Tibial nerve (tissue), 4 donors: Measurements from ENCODE around the gene CLIP2. TPM values are rescaled to one million over a fixed set of nuclear protein-coding genes. Genes with fewer than 3 reads are reported as not detected.
"Not testable (repeated sequence)": the region's sequence is repeated elsewhere in the genome, so short reads cannot be mapped to it uniquely, and the experiment has no call there.

Experiments
- DNase-seq, 2 donors: peaks; one replicate each; pipeline ENCODE4 v3.0.0-alpha.2; 2019; ENCODE audit warnings: low spot score in 2 of 2
- H3K27ac ChIP-seq, 4 donors: fragments of 200-600 bp; sonication (generic) in 3 of 4; one replicate each; pipeline ENCODE4 v1.5.1; 2017 to 2019; ENCODE audit warnings: mild to moderate bottlenecking in 1 of 4
- H3K27me3 ChIP-seq, 2 donors: fragments of 200-600 bp; sonication (generic) in 1 of 2; one replicate each; pipeline versions ENCODE4 v1.5.1 to v1.6.0; 2017 to 2019
- H3K36me3 ChIP-seq, 3 donors: fragments of 200-600 bp; sonication (generic); one replicate each; pipeline ENCODE4 v1.5.1; 2018 to 2019
- H3K4me1 ChIP-seq, 4 donors: fragments of 200-600 bp; sonication (generic) in 3 of 4; one replicate each; pipeline ENCODE4 v1.5.1; 2017 to 2019
- H3K4me3 ChIP-seq, 4 donors: fragments of 200-600 bp; sonication (generic) in 3 of 4; one replicate each; pipeline ENCODE4 v1.5.1; 2017 to 2019; ENCODE audit warnings: mild to moderate bottlenecking in 1 of 4, moderate library complexity in 1 of 4
- H3K9me3 ChIP-seq, 4 donors: fragments of 200-600 bp; sonication (generic) in 3 of 4; one replicate each; pipeline ENCODE4 v1.5.1; 2017 to 2019
- EP300 ChIP-seq, 2 donors: sonication (generic); formaldehyde crosslinking; IDR thresholded peaks; one replicate each; pipeline ENCODE4 v1.6.1; 2017; ENCODE audit warnings: antibody characterized with exemption in 2 of 2, mild to moderate bottlenecking in 1 of 2
- POLR2A ChIP-seq, 2 donors: fragments of 450-650 bp; IDR thresholded peaks; one replicate each; pipeline ENCODE4 v1.6.1; 2017; ENCODE audit warnings: antibody characterized with exemption in 2 of 2, mild to moderate bottlenecking in 2 of 2, moderate library complexity in 2 of 2
- WGBS, 2 donors: methylation state at CpG; one replicate each; pipeline ENCODE4 v1.1.5; 2018; 5-methylcytosine and 5-hydroxymethylcytosine counted together
- total RNA-seq, 4 donors: library from RNA; depleted of rRNA; stranded (reverse); fragments of >200 nt; gene quantifications; one replicate each; pipeline ENCODE4 v1.1.0, GENCODE V29; 2016
- TF ChIP-seq, protein P1 (sequence below), 5 experiments: fragments of 200-600 bp in 3 of 5; fragments of 450-650 bp in 2 of 5; sonication (generic) in 3 of 5; IDR thresholded peaks; one replicate each; pipeline ENCODE4 v1.5.1; 2016 to 2019; ENCODE audit warnings: antibody characterized with exemption in 5 of 5, mild to moderate bottlenecking in 3 of 5, moderate library complexity in 2 of 5

The CLIP2 gene
- total RNA-seq, 4 donors from 2014 or later: 42.0 to 48.3 (median 46.3) TPM

DNA sequence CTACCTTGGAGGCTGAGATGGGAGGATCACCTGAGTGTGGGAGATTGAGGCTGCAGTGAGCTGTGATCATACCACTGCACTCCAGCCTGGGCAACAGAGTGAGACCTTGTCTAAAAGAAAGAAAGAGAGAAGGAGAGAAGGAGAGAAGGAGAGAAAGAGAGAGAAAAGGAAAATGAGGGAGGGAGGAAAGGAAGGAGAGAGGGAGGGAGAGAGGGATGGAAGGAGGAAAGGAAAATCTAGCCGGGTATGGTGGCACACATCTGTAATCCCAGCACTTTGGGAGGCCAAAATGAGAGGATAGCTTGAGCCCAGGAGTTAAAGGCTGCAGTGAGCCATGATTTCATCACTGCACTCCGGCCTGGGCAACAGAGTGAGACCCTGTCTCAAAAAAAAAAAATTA, 121.6 kb downstream of the CLIP2 start:
- peaks cover 0 to 6% (median 0%) of the 10 kb centered on the region in 3 donors for H3K36me3 ChIP-seq
- no peak overlapping the region for H3K4me3 ChIP-seq
- WGBS, 2 donors: 70 to 77% methylated on average over 2 of the region's 2 CpGs
- DNase-seq: no peak
- TF ChIP-seq, protein P1, sequence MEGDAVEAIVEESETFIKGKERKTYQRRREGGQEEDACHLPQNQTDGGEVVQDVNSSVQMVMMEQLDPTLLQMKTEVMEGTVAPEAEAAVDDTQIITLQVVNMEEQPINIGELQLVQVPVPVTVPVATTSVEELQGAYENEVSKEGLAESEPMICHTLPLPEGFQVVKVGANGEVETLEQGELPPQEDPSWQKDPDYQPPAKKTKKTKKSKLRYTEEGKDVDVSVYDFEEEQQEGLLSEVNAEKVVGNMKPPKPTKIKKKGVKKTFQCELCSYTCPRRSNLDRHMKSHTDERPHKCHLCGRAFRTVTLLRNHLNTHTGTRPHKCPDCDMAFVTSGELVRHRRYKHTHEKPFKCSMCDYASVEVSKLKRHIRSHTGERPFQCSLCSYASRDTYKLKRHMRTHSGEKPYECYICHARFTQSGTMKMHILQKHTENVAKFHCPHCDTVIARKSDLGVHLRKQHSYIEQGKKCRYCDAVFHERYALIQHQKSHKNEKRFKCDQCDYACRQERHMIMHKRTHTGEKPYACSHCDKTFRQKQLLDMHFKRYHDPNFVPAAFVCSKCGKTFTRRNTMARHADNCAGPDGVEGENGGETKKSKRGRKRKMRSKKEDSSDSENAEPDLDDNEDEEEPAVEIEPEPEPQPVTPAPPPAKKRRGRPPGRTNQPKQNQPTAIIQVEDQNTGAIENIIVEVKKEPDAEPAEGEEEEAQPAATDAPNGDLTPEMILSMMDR (IDR thresholded peaks at IDR 0.05): no peak
- no peak for TF ChIP-seq POLR2A (IDR thresholded peaks at IDR 0.05)
- TF ChIP-seq EP300 (IDR thresholded peaks at IDR 0.05): no peak
- H3K9me3 ChIP-seq: no peaks in the 10 kb centered on the region
- no peaks in the 10 kb centered on the region for H3K4me1 ChIP-seq
- H3K27me3 ChIP-seq: no peaks in the 10 kb centered on the region
- H3K27ac ChIP-seq: no peak overlapping the region

DNA sequence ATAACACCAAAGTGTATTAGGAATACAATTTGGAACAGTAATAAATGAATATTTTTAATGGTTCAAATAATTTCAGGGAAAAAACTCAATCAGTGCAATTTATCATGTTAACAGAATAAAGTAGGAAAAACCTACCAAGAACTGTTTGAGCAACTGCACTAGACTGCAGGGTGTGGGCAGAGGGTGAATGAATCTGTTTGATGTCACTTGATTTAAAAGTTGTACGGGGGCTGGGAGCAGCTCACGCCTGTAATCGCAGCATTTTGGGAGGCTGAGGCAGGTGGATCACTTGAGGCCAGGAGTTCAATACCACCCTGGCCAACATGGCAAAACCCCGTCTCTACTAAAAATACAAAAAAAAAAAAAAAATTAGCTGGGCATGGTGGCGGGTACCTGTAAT, 122.4 kb downstream of the CLIP2 start:
- DNase-seq: not testable (repeated sequence)

DNA sequence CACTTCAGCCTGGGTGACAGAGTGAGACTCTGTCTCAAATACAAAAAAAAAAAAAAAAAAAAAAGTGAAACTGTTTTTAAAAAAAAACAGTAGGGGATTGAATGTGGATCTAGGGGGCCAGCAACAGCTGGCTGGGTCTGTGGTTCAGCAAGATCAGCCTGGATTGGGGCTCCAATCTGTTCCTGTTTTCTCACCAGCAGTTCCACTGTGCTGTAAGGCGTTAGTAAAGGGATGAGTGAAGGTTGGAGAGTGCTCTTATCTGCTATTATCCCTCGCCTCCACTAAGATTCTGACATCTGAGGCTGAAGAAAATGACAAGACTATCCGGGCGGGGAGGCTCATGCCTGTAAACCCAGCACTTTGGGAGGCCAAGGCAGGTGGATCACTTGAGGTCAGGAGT, 122.8 kb downstream of the CLIP2 start:
- Histone ChIP-seq H3K4me3 (no peak overlapping the region), H3K36me3 (no peaks in the 10 kb centered on the region), H3K27me3 (no peaks in the 10 kb centered on the region), H3K9me3 (no peaks in the 10 kb centered on the region), H3K27ac (no peak overlapping the region), H3K4me1 (no peaks in the 10 kb centered on the region)
- no peak for DNase-seq
- TF ChIP-seq, protein P1 (IDR thresholded peaks at IDR 0.05): no peak
- TF ChIP-seq POLR2A (IDR thresholded peaks at IDR 0.05) (no peak), EP300 (IDR thresholded peaks at IDR 0.05) (no peak)
- 51 to 57% methylated on average over 4 of the region's 4 CpGs for WGBS, 2 donors

More for the DNA sequence above, 122.4 kb downstream of the CLIP2 start:
- H3K27me3 ChIP-seq, H3K36me3 ChIP-seq, H3K27ac ChIP-seq, H3K4me3 ChIP-seq, H3K9me3 ChIP-seq, H3K4me1 ChIP-seq: not testable (repeated sequence)
- WGBS, 2 donors: 71 to 74% methylated on average over 5 of the region's 5 CpGs

DNA sequence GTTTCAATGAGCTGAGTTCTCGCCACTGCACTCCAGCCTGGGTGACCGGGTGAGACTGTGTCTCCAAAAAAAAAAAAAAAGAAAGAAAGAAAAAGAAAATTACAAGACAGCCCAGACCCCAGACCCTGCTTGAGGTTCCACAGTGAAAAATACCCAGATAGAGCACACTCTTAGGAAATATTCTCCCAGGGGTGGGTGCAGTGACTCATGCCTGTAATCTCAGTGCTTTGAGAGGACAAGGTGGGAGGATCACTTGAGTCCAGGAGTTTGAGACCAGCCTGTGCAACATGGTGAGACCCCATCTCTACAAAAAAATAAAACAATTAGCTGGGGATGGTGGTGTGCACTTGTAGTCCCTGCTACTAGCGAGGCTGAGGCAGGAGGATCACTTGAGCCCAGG, 123.4 kb downstream of the CLIP2 start:
- Histone ChIP-seq H3K27me3 (no peaks in the 10 kb centered on the region), H3K27ac (no peak overlapping the region), H3K4me1 (peaks cover 0 to 5% (median 0%) of the 10 kb centered on the region in 4 donors), H3K9me3 (no peaks in the 10 kb centered on the region), H3K4me3 (no peak overlapping the region), H3K36me3 (no peaks in the 10 kb centered on the region)
- DNase-seq: no peak
- TF ChIP-seq EP300 (IDR thresholded peaks at IDR 0.05) (no peak), POLR2A (IDR thresholded peaks at IDR 0.05) (no peak)
- TF ChIP-seq, protein P1 (IDR thresholded peaks at IDR 0.05): no peak
- 82% methylated on average over 3 of the region's 3 CpGs for whole genome bisulfite sequencing, 2 donors

DNA sequence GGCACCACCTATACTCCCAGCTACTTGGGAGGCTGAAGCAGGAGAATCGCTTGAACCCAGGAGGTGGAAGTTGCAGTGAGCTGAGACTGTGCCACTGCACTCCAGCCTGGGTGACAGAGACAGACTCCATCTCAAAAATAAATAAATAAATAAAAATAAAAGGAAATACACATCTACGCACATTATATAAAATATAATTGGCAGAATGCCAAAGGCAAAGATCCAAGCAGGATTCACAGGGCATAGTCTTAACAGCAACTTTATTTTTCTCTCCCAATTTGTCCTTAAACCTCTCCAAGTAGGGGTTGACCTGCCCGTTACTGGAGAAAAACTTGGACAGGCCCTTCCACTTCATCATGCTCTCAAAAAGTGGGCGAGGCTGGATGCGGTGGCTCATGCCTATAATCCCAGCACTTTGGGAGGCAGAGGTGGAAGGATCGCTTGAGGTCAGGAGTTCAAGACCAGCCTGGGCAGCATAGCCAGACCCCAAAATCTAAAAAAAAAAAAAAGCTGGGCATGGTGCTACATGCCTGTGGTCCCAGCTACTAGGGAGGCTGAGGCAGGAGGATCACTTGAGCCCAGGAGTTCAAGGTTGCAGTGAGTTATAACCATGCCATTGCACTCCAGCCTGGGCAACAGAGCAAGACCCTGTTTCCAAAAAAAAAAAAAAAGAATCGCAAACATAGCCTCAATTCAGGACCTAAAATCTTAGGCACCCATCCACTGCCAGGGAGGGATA, 125.6 kb downstream of the CLIP2 start:
- H3K36me3 ChIP-seq, H3K27me3 ChIP-seq, H3K9me3 ChIP-seq, H3K27ac ChIP-seq, DNase-seq, H3K4me1 ChIP-seq, H3K4me3 ChIP-seq: not testable (repeated sequence)
- 74% methylated on average over 7 of the region's 7 CpGs; no CpG with 5 or more reads in 1 of the 2 donors for WGBS, 2 donors

DNA sequence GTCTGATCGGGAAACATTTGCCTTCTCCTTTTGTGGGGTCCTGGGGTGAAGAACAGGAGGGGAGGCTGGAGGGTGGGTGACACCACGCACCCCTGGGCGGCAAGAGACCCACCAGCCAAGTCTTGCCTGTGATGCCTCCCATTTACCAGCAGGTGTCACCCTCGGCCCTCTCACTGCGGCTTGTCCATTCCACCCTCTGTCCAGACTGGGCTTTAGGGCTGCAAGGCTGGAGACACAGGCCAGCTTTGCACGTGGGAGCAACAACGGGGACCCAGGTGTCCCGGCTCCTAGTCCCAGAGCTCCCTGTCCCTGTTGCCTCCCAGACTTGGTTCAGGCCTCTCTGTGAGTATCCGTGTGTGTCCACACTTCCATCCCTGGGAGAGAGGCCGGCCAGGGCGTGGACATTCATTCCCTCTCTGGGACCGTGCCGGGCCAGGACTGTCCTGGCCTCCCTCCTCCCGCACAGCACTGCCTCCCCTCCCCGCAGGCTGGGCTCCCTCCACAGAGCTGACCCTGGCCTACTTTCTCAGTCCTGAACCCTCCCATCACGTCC, 128.3 kb downstream of the CLIP2 start:
- DNase-seq: peak; percentile 38 to 58
- H3K4me1 ChIP-seq: peaks cover 0 to 7% (median 0%) of the 10 kb centered on the region in 4 donors
- H3K27ac ChIP-seq: peak overlapping the region in 1 of 4 donors; percentile 34
- WGBS, 2 donors: 21 to 26% methylated on average over 16 of the region's 16 CpGs
- H3K4me3 ChIP-seq: no peak overlapping the region
- H3K27me3 ChIP-seq: no peaks in the 10 kb centered on the region
- no peaks in the 10 kb centered on the region for H3K36me3 ChIP-seq
- peak in 1 of 2 donors; percentile 48 for TF ChIP-seq EP300 (IDR thresholded peaks at IDR 0.05)
- no peak for TF ChIP-seq POLR2A (IDR thresholded peaks at IDR 0.05)
- TF ChIP-seq, protein P1 (IDR thresholded peaks at IDR 0.05): peak; percentile 92 to 98 (median 97)
- H3K9me3 ChIP-seq: no peaks in the 10 kb centered on the region
